CD4-positive, alpha-beta T cell treated with Interleukin-10 for 1 hour (primary cell): ENCODE results near the gene SMTNL2.

Source experiments
- DNase-seq: peaks from one replicate; pipeline ENCODE4 v3.0.0-alpha.2; 2020

The SMTNL2 gene

GRCh38 chr17:4584101-4584916 lies at the start of gene SMTNL2:
Gene SMTNL2, plus strand, starts transcription at chr17:4584529. Its CDS starts 77 bp downstream, at chr17:4584606.
- no peak for DNase-seq

- DNase-seq = no peak
Observed at GRCh38 chr17:4534928-4535666, 49.2 kb upstream of the SMTNL2 start.

GRCh38 chr17:4535667-4536258 lies 48.6 kb upstream of the SMTNL2 start:
- DNase-seq = no peak

- DNase-seq = no peak
Observed at GRCh38 chr17:4536259-4536741, 48.0 kb upstream of the SMTNL2 start.

GRCh38 chr17:4536742-4537411 lies 47.5 kb upstream of the SMTNL2 start:
- no peak for DNase-seq

GRCh38 chr17:4537451-4538235 lies 46.7 kb upstream of the SMTNL2 start:
- no peak for DNase-seq

- DNase-seq = no peak
Observed at GRCh38 chr17:4538236-4539002, 45.9 kb upstream of the SMTNL2 start.

GRCh38 chr17:4539025-4539424 lies 45.3 kb upstream of the SMTNL2 start:
- DNase-seq = no peak

GRCh38 chr17:4539576-4540223 lies 44.6 kb upstream of the SMTNL2 start:
- no peak for DNase-seq

GRCh38 chr17:4540224-4540651 lies 44.1 kb upstream of the SMTNL2 start:
- DNase-seq = no peak

GRCh38 chr17:4540687-4541327 lies 43.5 kb upstream of the SMTNL2 start:
- no peak for DNase-seq

GRCh38 chr17:4541328-4542002 lies 42.9 kb upstream of the SMTNL2 start:
- DNase-seq = no peak

GRCh38 chr17:4542003-4542725 lies 42.2 kb upstream of the SMTNL2 start:
- no peak for DNase-seq

GRCh38 chr17:4542726-4543191 lies 41.6 kb upstream of the SMTNL2 start:
- DNase-seq = no peak

GRCh38 chr17:4543557-4544026 lies 40.7 kb upstream of the SMTNL2 start:
- DNase-seq = no peak

- no peak for DNase-seq
Observed at GRCh38 chr17:4544135-4544950, 40.0 kb upstream of the SMTNL2 start.

- DNase-seq = no peak
Observed at GRCh38 chr17:4544951-4545216, 39.4 kb upstream of the SMTNL2 start.
